Ishikawa (cell line): Measurements from ENCODE around the gene CYP26A1.

Experiments used
- CEBPB ChIP-seq: IDR thresholded peaks from 2 replicates; pipeline ENCODE4 v1.6.1; 2012
- CREB1 ChIP-seq: IDR thresholded peaks from 2 replicates; pipeline ENCODE4 v1.6.1; 2012; ENCODE audit warnings: low read depth
- EGR1 ChIP-seq: IDR thresholded peaks from 2 replicates; pipeline ENCODE4 v1.6.1; 2012
- EP300 ChIP-seq: IDR thresholded peaks from 2 replicates; pipeline ENCODE4 v1.6.1; 2012; ENCODE audit warnings: borderline replicate concordance
- FOXM1 ChIP-seq: IDR thresholded peaks from 2 replicates; pipeline ENCODE4 v1.6.1; 2012; ENCODE audit warnings: low read depth, borderline replicate concordance
- MAX ChIP-seq: IDR thresholded peaks from 2 replicates; pipeline ENCODE4 v1.6.1; 2012
- NFIC ChIP-seq: IDR thresholded peaks from 2 replicates; pipeline ENCODE4 v1.6.1; 2012
- RAD21 ChIP-seq: IDR thresholded peaks from 2 replicates; pipeline ENCODE4 v1.6.1; 2012; ENCODE audit warnings: low read depth
- REST ChIP-seq: IDR thresholded peaks from 2 replicates; pipeline ENCODE4 v1.6.1; 2012; ENCODE audit warnings: low read depth, mild to moderate bottlenecking
- TAF1 ChIP-seq: IDR thresholded peaks from 2 replicates; pipeline ENCODE4 v1.6.1; 2012; ENCODE audit warnings: low read depth, mild to moderate bottlenecking
- TCF12 ChIP-seq: IDR thresholded peaks from 2 replicates; pipeline ENCODE4 v1.6.1; 2012; ENCODE audit warnings: low read depth
- TEAD4 ChIP-seq: IDR thresholded peaks from 2 replicates; pipeline ENCODE4 v1.6.1; 2012
- USF1 ChIP-seq: IDR thresholded peaks from 2 replicates; pipeline ENCODE4 v1.6.1; 2012
- YY1 ChIP-seq: IDR thresholded peaks from 2 replicates; pipeline ENCODE4 v1.6.1; 2012; ENCODE audit warnings: low read depth
- ZBTB7A ChIP-seq: IDR thresholded peaks from 2 replicates; pipeline ENCODE4 v1.6.1; 2012; ENCODE audit warnings: low read depth

Gene CYP26A1

GRCh38 chr10:93110472-93111146, 36.9 kb downstream of the CYP26A1 start:
- no peak for TF ChIP-seq EGR1
- no peak for TF ChIP-seq ZBTB7A
- no peak for TF ChIP-seq CEBPB
- TF ChIP-seq TAF1, result no peak
- TF ChIP-seq FOXM1, result no peak
- no peak for TF ChIP-seq YY1
- TF ChIP-seq RAD21, result no peak
- no peak for TF ChIP-seq TCF12
- no peak for TF ChIP-seq EP300
- no peak for TF ChIP-seq NFIC

- TF ChIP-seq TAF1 (no peak), EGR1 (no peak), YY1 (no peak), CEBPB (no peak), USF1 (no peak), NFIC (no peak), ZBTB7A (no peak), EP300 (no peak), FOXM1 (no peak), CREB1 (no peak), RAD21 (no peak)
Observed at GRCh38 chr10:93113042-93113441, 39.3 kb downstream of the CYP26A1 start.

GRCh38 chr10:93115661-93116383, 42.1 kb downstream of the CYP26A1 start:
- TF ChIP-seq MAX, result 0 out of 2 replicates have a peak, but pooled peaks have one; percentile 56
- no peak for TF ChIP-seq EP300
- TF ChIP-seq USF1, result peak; percentile 9; the same call in 1 of the 2 replicates
- TF ChIP-seq ZBTB7A, result no peak
- TF ChIP-seq RAD21, result peak; percentile 87

GRCh38 chr10:93121311-93121710, 47.6 kb downstream of the CYP26A1 start:
- TF ChIP-seq REST (peak; percentile 69), YY1 (no peak)

GRCh38 chr10:93123766-93124165, 50.1 kb downstream of the CYP26A1 start:
- TF ChIP-seq REST, result no peak
- TF ChIP-seq TAF1, result no peak
- no peak for TF ChIP-seq TEAD4
- TF ChIP-seq FOXM1, result no peak
- no peak for TF ChIP-seq NFIC
- TF ChIP-seq RAD21, result no peak
- no peak for TF ChIP-seq USF1
- no peak for TF ChIP-seq CEBPB
- TF ChIP-seq ZBTB7A, result no peak
- no peak for TF ChIP-seq MAX
- no peak for TF ChIP-seq YY1
- no peak for TF ChIP-seq EGR1
- TF ChIP-seq CREB1, result no peak
- TF ChIP-seq EP300, result no peak
- no peak for TF ChIP-seq TCF12
